Measurements from ENCODE around the gene MARCHF9.

DNA sequence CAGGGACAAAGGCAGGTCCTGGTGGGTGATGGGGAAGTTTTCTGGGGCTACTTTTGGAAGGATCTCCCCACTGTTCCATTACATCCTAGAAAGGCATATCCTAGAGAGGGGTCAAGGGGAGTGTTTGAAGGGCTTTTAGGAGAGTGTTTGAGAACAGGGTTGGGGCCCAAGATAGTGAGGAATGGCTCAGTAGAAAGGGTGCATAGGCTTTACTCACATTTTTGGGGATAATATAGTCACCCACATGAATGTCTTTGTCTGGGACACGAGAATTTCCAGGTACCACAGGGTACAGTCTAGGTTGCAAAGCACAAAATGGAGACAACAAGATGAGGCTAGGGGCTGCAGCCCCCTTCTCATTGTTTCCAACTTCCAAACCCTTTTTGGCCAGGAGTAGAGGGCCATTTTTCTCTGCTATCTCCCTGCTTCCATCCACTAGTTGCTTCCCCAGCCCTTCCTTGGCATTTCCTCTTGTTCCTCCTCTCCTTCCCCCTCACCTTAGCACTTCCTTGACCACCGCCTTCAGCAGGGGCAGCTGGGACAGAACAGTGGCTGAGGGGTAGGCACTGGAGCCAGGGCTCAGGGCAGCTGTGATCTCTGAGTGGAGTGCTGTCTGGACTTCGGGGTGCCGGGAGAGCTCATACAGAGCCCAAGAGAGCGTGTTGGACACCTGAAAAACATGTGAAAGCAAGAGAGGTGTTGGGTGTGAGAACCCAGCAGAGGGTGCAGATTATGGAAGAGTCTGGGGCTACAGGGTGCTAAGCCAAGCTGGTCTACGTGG, 9.2 kb downstream of the MARCHF9 start:
- TF ChIP-seq EZH2 (IDR thresholded peaks at IDR 0.05; ENCODE audit: insufficient read depth, poor library complexity, severe bottlenecking), result no peak
- TF ChIP-seq EZH2phosphoT487 (IDR thresholded peaks at IDR 0.05; ENCODE audit: insufficient read depth, low read depth), result no peak
